DND-41 (cell line): ENCODE results near the gene CHD6.
A peak's percentile ranks its signal among the peaks of the same experiment; 100 is the strongest.

Experiments used
- ATAC-seq: fragments of 200-7000 bp; cut with Tn5 transposase; 3 replicates; pipeline ENCODE4 v1.9.1; 2021; ENCODE audit warnings: low read depth; ENCODE audit not compliant: insufficient read depth
- DNase-seq: peaks from one replicate; pipeline ENCODE4 v3.0.0-alpha.2; 2020
- H2AFZ ChIP-seq: 2 replicates; pipeline ENCODE4 v1.6.0; 2012; ENCODE audit warnings: low read depth, low read length
- H3K27ac ChIP-seq: 2 replicates; pipeline ENCODE4 v1.5.1; 2012; ENCODE audit warnings: low read length, inconsistent platforms
- H3K27me3 ChIP-seq: fragments of 200-600 bp; sonication (generic); 2 replicates; pipeline ENCODE4 v1.6.0; 2012; ENCODE audit warnings: low read length, mild to moderate bottlenecking, inconsistent platforms; ENCODE audit not compliant: insufficient read depth, poor library complexity
- H3K36me3 ChIP-seq: 2 replicates; pipeline ENCODE4 v1.5.1; 2012; ENCODE audit warnings: low read length, inconsistent platforms; ENCODE audit not compliant: insufficient read depth
- H3K4me1 ChIP-seq: 2 replicates; pipeline ENCODE4 v1.5.1; 2012; ENCODE audit warnings: mild to moderate bottlenecking, low read length; ENCODE audit not compliant: insufficient read depth
- H3K4me2 ChIP-seq: 2 replicates; pipeline ENCODE4 v1.6.0; 2012; ENCODE audit warnings: mild to moderate bottlenecking, moderate library complexity, low read length, inconsistent platforms; ENCODE audit not compliant: insufficient read depth
- H3K4me3 ChIP-seq, 2 experiments: fragments of 200-600 bp in 1 of 2; shearing (Covaris generic) in 1 of 2; 2 replicates each; pipeline ENCODE4 v1.5.1; 2012 to 2016; ENCODE audit warnings: inconsistent platforms in 2 of 2, low read length in 2 of 2, mild to moderate bottlenecking in 2 of 2, low read depth in 1 of 2, moderate library complexity in 1 of 2
- H3K79me2 ChIP-seq: 2 replicates; pipeline ENCODE4 v1.6.0; 2012; ENCODE audit warnings: low read length, inconsistent platforms; ENCODE audit not compliant: insufficient read depth
- H3K9ac ChIP-seq: 2 replicates; pipeline ENCODE4 v1.6.0; 2012; ENCODE audit warnings: low read depth, mild to moderate bottlenecking, inconsistent platforms, low read length, moderate library complexity
- H3K9me3 ChIP-seq: 2 replicates; pipeline ENCODE4 v1.5.1; 2012; ENCODE audit warnings: low read length, moderate library complexity, mild to moderate bottlenecking, inconsistent platforms; ENCODE audit not compliant: insufficient read depth, severe bottlenecking
- H4K20me1 ChIP-seq: 2 replicates; pipeline ENCODE4 v1.6.0; 2012; ENCODE audit warnings: low read length; ENCODE audit not compliant: insufficient read depth
- CTCF ChIP-seq: IDR thresholded peaks from 2 replicates; pipeline ENCODE4 v1.5.1; 2012; ENCODE audit warnings: borderline replicate concordance, low read length, moderate library complexity, mild to moderate bottlenecking; ENCODE audit not compliant: poor library complexity, severe bottlenecking; ENCODE audit errors: extremely low read depth
- EZH2 ChIP-seq: IDR thresholded peaks from 3 replicates; pipeline ENCODE4 v1.6.1; 2012; ENCODE audit warnings: borderline replicate concordance, low read depth, mild to moderate bottlenecking, moderate library complexity, low read length, inconsistent platforms; ENCODE audit not compliant: severe bottlenecking

Gene CHD6

GRCh38 chr20:41440882-41441281, 177.3 kb downstream of the CHD6 start:
- peaks cover 20% of the 10 kb centered on the region for H3K4me1 ChIP-seq
- no peak overlapping the region for H3K4me3 ChIP-seq
- no peak for TF ChIP-seq CTCF
- TF ChIP-seq EZH2: no peak
- no peak overlapping the region for H2AFZ ChIP-seq
- H3K4me2 ChIP-seq: no peak overlapping the region
- no peaks in the 10 kb centered on the region for H4K20me1 ChIP-seq
- H3K27me3 ChIP-seq: no peaks in the 10 kb centered on the region
- peaks cover 88% of the 10 kb centered on the region for H3K36me3 ChIP-seq
- no peak for DNase-seq
- no peaks in the 10 kb centered on the region for H3K9me3 ChIP-seq
- H3K9ac ChIP-seq: no peak overlapping the region
- H3K27ac ChIP-seq: no peak overlapping the region
- no peaks in the 10 kb centered on the region for H3K79me2 ChIP-seq
- ATAC-seq: no peak

GRCh38 chr20:41437836-41438235, 180.3 kb downstream of the CHD6 start:
- Histone ChIP-seq H3K27ac (no peak overlapping the region), H4K20me1 (no peaks in the 10 kb centered on the region), H3K79me2 (no peaks in the 10 kb centered on the region), H3K9ac (no peak overlapping the region), H3K36me3 (peaks cover 84% of the 10 kb centered on the region), H3K9me3 (no peaks in the 10 kb centered on the region), H3K27me3 (no peaks in the 10 kb centered on the region), H3K4me2 (no peak overlapping the region), H3K4me3 (no peak overlapping the region), H3K4me1 (peaks cover 20% of the 10 kb centered on the region), H2AFZ (no peak overlapping the region)
- DNase-seq (no peak), ATAC-seq (no peak)
- no peak for TF ChIP-seq EZH2
- no peak for TF ChIP-seq CTCF

- no peak overlapping the region for H3K27ac ChIP-seq
These were observed 181.5 kb downstream of the CHD6 start for GRCh38 chr20:41436679-41437078.

More at GRCh38 chr20:41436679-41437078, 181.5 kb downstream of the CHD6 start:
- TF ChIP-seq CTCF: no peak
- no peak for TF ChIP-seq EZH2
- H3K4me3 ChIP-seq: no peak overlapping the region
- H3K9ac ChIP-seq: no peak overlapping the region
- H3K27me3 ChIP-seq: no peaks in the 10 kb centered on the region
- H3K79me2 ChIP-seq: no peaks in the 10 kb centered on the region
- H3K9me3 ChIP-seq: no peaks in the 10 kb centered on the region
- no peak overlapping the region for H3K4me2 ChIP-seq
- ATAC-seq: peak; percentile 96
- H4K20me1 ChIP-seq: no peaks in the 10 kb centered on the region
- peaks cover 20% of the 10 kb centered on the region for H3K4me1 ChIP-seq
- no peak overlapping the region for H2AFZ ChIP-seq
- peaks cover 82% of the 10 kb centered on the region for H3K36me3 ChIP-seq
- DNase-seq: no peak
